Measurements from ENCODE around the gene MTREX. TPM values are rescaled to one million over a fixed set of nuclear protein-coding genes. Genes with fewer than 3 reads are reported as not detected.

The MTREX gene
- polyA plus RNA-seq, 2 of the 4 experiments (the other 2 are of a cell fraction) = 74.8 to 99.8 TPM

GRCh38 chr5:55300890-55301289 lies 6.9 kb upstream of the MTREX start:
- H3K27ac ChIP-seq = no peak overlapping the region
- FAIRE-seq (no peak), ATAC-seq (no peak), DNase-seq (ENCODE audit: low read depth in 1 of 2, low spot score in 1 of 2) (no peak)
- H3K4me2 ChIP-seq = no peak overlapping the region
- ChIA-PET POLR2A (no interaction called here), CTCF (interaction anchor here (0.7 to 1.3 kb wide), 3 partner anchors 17 to 32 kb away, joined by 3 to 5 read pairs (median 3); no protein-coding TSS in a partner anchor)
- 0 out of 3 replicates have a peak, but pooled peaks cover 3% of the 10 kb centered on the region for H3K9me3 ChIP-seq
- no peak for TF ChIP-seq PBX3 (IDR thresholded peaks at IDR 0.05)
- TF ChIP-seq JUN (IDR thresholded peaks at IDR 0.05) = no peak
- TF ChIP-seq JUNB (IDR thresholded peaks at IDR 0.05) = no peak
- TF ChIP-seq PHF8 (IDR thresholded peaks at IDR 0.05; ENCODE audit: borderline replicate concordance, low read depth) = no peak
- no peak for TF ChIP-seq CTCF (IDR thresholded peaks at IDR 0.05)
- no peak for TF ChIP-seq CBX2 (IDR thresholded peaks at IDR 0.05; ENCODE audit: borderline replicate concordance, low read depth)
- TF ChIP-seq, protein P1, sequence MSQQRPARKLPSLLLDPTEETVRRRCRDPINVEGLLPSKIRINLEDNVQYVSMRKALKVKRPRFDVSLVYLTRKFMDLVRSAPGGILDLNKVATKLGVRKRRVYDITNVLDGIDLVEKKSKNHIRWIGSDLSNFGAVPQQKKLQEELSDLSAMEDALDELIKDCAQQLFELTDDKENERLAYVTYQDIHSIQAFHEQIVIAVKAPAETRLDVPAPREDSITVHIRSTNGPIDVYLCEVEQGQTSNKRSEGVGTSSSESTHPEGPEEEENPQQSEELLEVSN (IDR thresholded peaks at IDR 0.05; ENCODE audit: borderline replicate concordance, low read depth) = no peak
- no peak for TF ChIP-seq HEYL (CRISPR knock-in tag; IDR thresholded peaks at IDR 0.05)
- no peak for TF ChIP-seq RCOR1 (IDR thresholded peaks at IDR 0.05; ENCODE audit: low read depth, low read length)
- TF ChIP-seq, protein P2, sequence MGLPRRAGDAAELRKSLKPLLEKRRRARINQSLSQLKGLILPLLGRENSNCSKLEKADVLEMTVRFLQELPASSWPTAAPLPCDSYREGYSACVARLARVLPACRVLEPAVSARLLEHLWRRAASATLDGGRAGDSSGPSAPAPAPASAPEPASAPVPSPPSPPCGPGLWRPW (IDR thresholded peaks at IDR 0.05) = no peak
- TF ChIP-seq RAD21 (conservative IDR thresholded peaks at IDR 0.05 in 1 of 2, IDR thresholded peaks at IDR 0.05 in 1 of 2) = no peak
- TF ChIP-seq ZSCAN20 (CRISPR knock-in tag; IDR thresholded peaks at IDR 0.05) = no peak
- no peak for TF ChIP-seq EHMT2 (IDR thresholded peaks at IDR 0.05; ENCODE audit: low read depth)
- TF ChIP-seq RFX5 (IDR thresholded peaks at IDR 0.05) = no peak
- H3K4me1 ChIP-seq = peaks cover 20% of the 10 kb centered on the region
- WGBS (ENCODE audit: missing lambda C conversion rate) = 96% methylated on average over 2 of the region's 2 CpGs
- H3K4me3 ChIP-seq = no peak overlapping the region

- Histone ChIP-seq H3K4me1 (peaks cover 25% of the 10 kb centered on the region), H3K4me2 (no peak overlapping the region), H3K27ac (peak overlapping the region in 1 of 2 experiments; percentile 23; a peak in 1 of 6 replicates), H3K4me3 (no peak overlapping the region), H3K9me3 (0 out of 3 replicates have a peak, but pooled peaks cover 3% of the 10 kb centered on the region)
- WGBS (ENCODE audit: missing lambda C conversion rate) = 89% methylated on average over 4 of the region's 4 CpGs
- DNase-seq (ENCODE audit: low read depth in 1 of 2, low spot score in 1 of 2) = no peak
- POLR2A ChIA-PET = no interaction called here
- ATAC-seq = no peak
- TF ChIP-seq, protein P3, sequence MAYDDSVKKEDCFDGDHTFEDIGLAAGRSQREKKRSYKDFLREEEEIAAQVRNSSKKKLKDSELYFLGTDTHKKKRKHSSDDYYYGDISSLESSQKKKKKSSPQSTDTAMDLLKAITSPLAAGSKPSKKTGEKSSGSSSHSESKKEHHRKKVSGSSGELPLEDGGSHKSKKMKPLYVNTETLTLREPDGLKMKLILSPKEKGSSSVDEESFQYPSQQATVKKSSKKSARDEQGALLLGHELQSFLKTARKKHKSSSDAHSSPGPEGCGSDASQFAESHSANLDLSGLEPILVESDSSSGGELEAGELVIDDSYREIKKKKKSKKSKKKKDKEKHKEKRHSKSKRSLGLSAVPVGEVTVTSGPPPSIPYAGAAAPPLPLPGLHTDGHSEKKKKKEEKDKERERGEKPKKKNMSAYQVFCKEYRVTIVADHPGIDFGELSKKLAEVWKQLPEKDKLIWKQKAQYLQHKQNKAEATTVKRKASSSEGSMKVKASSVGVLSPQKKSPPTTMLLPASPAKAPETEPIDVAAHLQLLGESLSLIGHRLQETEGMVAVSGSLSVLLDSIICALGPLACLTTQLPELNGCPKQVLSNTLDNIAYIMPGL (CRISPR knock-in tag; IDR thresholded peaks at IDR 0.05; ENCODE audit: borderline replicate concordance) = no peak
- TF ChIP-seq HOXB13 (CRISPR knock-in tag; IDR thresholded peaks at IDR 0.05; ENCODE audit: low read depth) (no peak), ATOH8 (CRISPR knock-in tag; IDR thresholded peaks at IDR 0.05; ENCODE audit: low read depth) (no peak), CHD4 (IDR thresholded peaks at IDR 0.05; ENCODE audit: borderline replicate concordance) (no peak)
- TF ChIP-seq, protein P4, sequence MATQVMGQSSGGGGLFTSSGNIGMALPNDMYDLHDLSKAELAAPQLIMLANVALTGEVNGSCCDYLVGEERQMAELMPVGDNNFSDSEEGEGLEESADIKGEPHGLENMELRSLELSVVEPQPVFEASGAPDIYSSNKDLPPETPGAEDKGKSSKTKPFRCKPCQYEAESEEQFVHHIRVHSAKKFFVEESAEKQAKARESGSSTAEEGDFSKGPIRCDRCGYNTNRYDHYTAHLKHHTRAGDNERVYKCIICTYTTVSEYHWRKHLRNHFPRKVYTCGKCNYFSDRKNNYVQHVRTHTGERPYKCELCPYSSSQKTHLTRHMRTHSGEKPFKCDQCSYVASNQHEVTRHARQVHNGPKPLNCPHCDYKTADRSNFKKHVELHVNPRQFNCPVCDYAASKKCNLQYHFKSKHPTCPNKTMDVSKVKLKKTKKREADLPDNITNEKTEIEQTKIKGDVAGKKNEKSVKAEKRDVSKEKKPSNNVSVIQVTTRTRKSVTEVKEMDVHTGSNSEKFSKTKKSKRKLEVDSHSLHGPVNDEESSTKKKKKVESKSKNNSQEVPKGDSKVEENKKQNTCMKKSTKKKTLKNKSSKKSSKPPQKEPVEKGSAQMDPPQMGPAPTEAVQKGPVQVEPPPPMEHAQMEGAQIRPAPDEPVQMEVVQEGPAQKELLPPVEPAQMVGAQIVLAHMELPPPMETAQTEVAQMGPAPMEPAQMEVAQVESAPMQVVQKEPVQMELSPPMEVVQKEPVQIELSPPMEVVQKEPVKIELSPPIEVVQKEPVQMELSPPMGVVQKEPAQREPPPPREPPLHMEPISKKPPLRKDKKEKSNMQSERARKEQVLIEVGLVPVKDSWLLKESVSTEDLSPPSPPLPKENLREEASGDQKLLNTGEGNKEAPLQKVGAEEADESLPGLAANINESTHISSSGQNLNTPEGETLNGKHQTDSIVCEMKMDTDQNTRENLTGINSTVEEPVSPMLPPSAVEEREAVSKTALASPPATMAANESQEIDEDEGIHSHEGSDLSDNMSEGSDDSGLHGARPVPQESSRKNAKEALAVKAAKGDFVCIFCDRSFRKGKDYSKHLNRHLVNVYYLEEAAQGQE (IDR thresholded peaks at IDR 0.05) = no peak
- TF ChIP-seq, protein P5, sequence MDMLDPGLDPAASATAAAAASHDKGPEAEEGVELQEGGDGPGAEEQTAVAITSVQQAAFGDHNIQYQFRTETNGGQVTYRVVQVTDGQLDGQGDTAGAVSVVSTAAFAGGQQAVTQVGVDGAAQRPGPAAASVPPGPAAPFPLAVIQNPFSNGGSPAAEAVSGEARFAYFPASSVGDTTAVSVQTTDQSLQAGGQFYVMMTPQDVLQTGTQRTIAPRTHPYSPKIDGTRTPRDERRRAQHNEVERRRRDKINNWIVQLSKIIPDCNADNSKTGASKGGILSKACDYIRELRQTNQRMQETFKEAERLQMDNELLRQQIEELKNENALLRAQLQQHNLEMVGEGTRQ (IDR thresholded peaks at IDR 0.05) = no peak
- TF ChIP-seq, protein P1 (IDR thresholded peaks at IDR 0.05; ENCODE audit: borderline replicate concordance, low read depth) = no peak
- TF ChIP-seq, protein P6, sequence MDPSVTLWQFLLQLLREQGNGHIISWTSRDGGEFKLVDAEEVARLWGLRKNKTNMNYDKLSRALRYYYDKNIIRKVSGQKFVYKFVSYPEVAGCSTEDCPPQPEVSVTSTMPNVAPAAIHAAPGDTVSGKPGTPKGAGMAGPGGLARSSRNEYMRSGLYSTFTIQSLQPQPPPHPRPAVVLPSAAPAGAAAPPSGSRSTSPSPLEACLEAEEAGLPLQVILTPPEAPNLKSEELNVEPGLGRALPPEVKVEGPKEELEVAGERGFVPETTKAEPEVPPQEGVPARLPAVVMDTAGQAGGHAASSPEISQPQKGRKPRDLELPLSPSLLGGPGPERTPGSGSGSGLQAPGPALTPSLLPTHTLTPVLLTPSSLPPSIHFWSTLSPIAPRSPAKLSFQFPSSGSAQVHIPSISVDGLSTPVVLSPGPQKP (IDR thresholded peaks at IDR 0.05; ENCODE audit: low read depth, low read length) = no peak
- CTCF ChIA-PET = interaction anchor here (0.7 to 1.4 kb wide), 4 partner anchors 15 to 88 kb away, joined by 3 to 4 read pairs (median 3); no protein-coding TSS in a partner anchor
- FAIRE-seq = no peak
Observed at GRCh38 chr5:55303238-55303690, 4.5 kb upstream of the MTREX start.
